GM12878 (cell line): Measurements from ENCODE around the gene SIRT3. TPM values are rescaled to one million over a fixed set of nuclear protein-coding genes. Genes with fewer than 3 reads are reported as not detected.

Source experiments
- ATAC-seq: fragments of 200-7000 bp; cut with Tn5 transposase; 3 replicates; pipeline ENCODE4 v1.9.1; 2020; ENCODE audit warnings: mild to moderate bottlenecking, moderate library complexity
- BruUV-seq: library from RNA; stranded (reverse); fragments of 400-500 nt; replicated peaks from 2 replicates; lab custom pipeline; 2021; lab: Mats Ljungman, UMichigan
- CTCF ChIA-PET: fragments of 300-600 bp; sonication (Branson Sonifier 250); formaldehyde crosslinking; extraction: SDS; loops from one replicate; lab custom pipeline; 2021; ENCODE audit warnings: inconsistent platforms; lab: Yijun Ruan, JAX
- POLR2A ChIA-PET: fragments of 350-600 bp; formaldehyde crosslinking; extraction: SDS; loops from one replicate; lab custom pipeline; 2021; ENCODE audit warnings: inconsistent platforms; lab: Charles Lee
- RAD21 ChIA-PET: fragments of 300-600 bp; sonication (Branson Sonifier 250); formaldehyde crosslinking; loops from one replicate; lab custom pipeline; 2023; ENCODE audit warnings: antibody characterized with exemption; ENCODE audit not compliant: unreplicated experiment; lab: Charles Lee
- SMC1A ChIA-PET: fragments of 300-600 bp; sonication (Branson Sonifier 250); formaldehyde crosslinking; loops from one replicate; lab custom pipeline; 2023; ENCODE audit not compliant: unreplicated experiment, uncharacterized antibody; lab: Charles Lee
- DNase-seq: peaks from one replicate; pipeline ENCODE4 v3.0.0-alpha.2; 2011; ENCODE audit warnings: low read depth, low spot score
- FAIRE-seq: peaks from 3 replicates; lab custom pipeline; 2011; peaks lifted over from hg19 to GRCh38; lab: Jason Lieb, UNC
- H2AFZ ChIP-seq: 2 replicates; pipeline ENCODE4 v1.6.0; 2011; ENCODE audit warnings: low read depth, low read length, control low read depth; ENCODE audit not compliant: control insufficient read depth
- H3K27ac ChIP-seq: 2 replicates; pipeline ENCODE4 v1.5.1; 2011; ENCODE audit warnings: control low read depth; ENCODE audit not compliant: control insufficient read depth, insufficient read depth
- H3K27me3 ChIP-seq, 2 experiments: replicated peaks in 1 of 2; 2 replicates each; pipeline versions ENCODE4 v1.6.0 to v1.6.1; 2011; ENCODE audit warnings: low read length in 1 of 2; ENCODE audit not compliant: control insufficient read depth in 2 of 2, insufficient read depth in 2 of 2
- H3K36me3 ChIP-seq, 2 experiments: 2 replicates each; pipeline ENCODE4 v1.5.1; 2011; ENCODE audit warnings: low read length in 1 of 2; ENCODE audit not compliant: control insufficient read depth in 2 of 2, insufficient read depth in 2 of 2
- H3K4me1 ChIP-seq: 2 replicates; pipeline ENCODE4 v1.6.1; 2011; ENCODE audit warnings: mild to moderate bottlenecking, low read length, moderate library complexity, mixed read lengths; ENCODE audit not compliant: control insufficient read depth, insufficient read depth
- H3K4me2 ChIP-seq: 2 replicates; pipeline ENCODE4 v1.6.0; 2011; ENCODE audit warnings: control low read depth; ENCODE audit not compliant: control insufficient read depth, insufficient read depth
- H3K4me3 ChIP-seq: fragments of 200-600 bp; sonication (generic); 2 replicates; pipeline ENCODE4 v1.5.1; 2016
- H3K79me2 ChIP-seq: 2 replicates; pipeline ENCODE4 v1.6.0; 2011; ENCODE audit warnings: low read length; ENCODE audit not compliant: control insufficient read depth, insufficient read depth
- H3K9ac ChIP-seq: 2 replicates; pipeline ENCODE4 v1.8.0; 2011; ENCODE audit warnings: low read length, control low read depth, mixed read lengths; ENCODE audit not compliant: control insufficient read depth, insufficient read depth
- H3K9me3 ChIP-seq: replicated peaks from 3 replicates; pipeline ENCODE4 v1.5.1; 2011; ENCODE audit warnings: mild to moderate bottlenecking, low read length; ENCODE audit not compliant: control insufficient read depth, insufficient read depth
- H4K20me1 ChIP-seq: 2 replicates; pipeline ENCODE4 v1.6.0; 2011; ENCODE audit not compliant: control insufficient read depth, insufficient read depth
- ATF7 ChIP-seq: fragments of 450-650 bp; IDR thresholded peaks from 2 replicates; pipeline ENCODE4 v1.6.1; 2016; ENCODE audit warnings: low read depth, mild to moderate bottlenecking
- E4F1 ChIP-seq: fragments of 450-650 bp; IDR thresholded peaks from 2 replicates; pipeline ENCODE4 v1.6.1; 2018; ENCODE audit warnings: borderline replicate concordance, mild to moderate bottlenecking; ENCODE audit not compliant: partially characterized antibody
- HDAC6 ChIP-seq: fragments of 200-600 bp; sonication (generic); IDR thresholded peaks from one replicate; pipeline ENCODE4 v1.8.0; 2017; ENCODE audit warnings: antibody characterized with exemption; ENCODE audit not compliant: unreplicated experiment
- HDGF ChIP-seq: fragments of 450-650 bp; IDR thresholded peaks from 2 replicates; pipeline ENCODE4 v1.6.1; 2016; ENCODE audit warnings: antibody characterized with exemption
- IRF4 ChIP-seq: IDR thresholded peaks from 2 replicates; pipeline ENCODE4 v1.6.1; 2011; ENCODE audit warnings: low read depth, low read length
- NBN ChIP-seq: fragments of 450-650 bp; IDR thresholded peaks from 2 replicates; pipeline ENCODE4 v1.6.1; 2016
- POLR2AphosphoS2 ChIP-seq: IDR thresholded peaks from 2 replicates; pipeline ENCODE4 v1.6.1; 2011; ENCODE audit warnings: low read depth, mild to moderate bottlenecking, low read length, improper control_type of control experiment, moderate library complexity
- RCOR1 ChIP-seq: conservative IDR thresholded peaks from 2 replicates; pipeline ENCODE4 v1.6.1; 2012; ENCODE audit warnings: low read depth, low read length, improper control_type of control experiment
- RELB ChIP-seq: fragments of 450-650 bp; IDR thresholded peaks from 2 replicates; pipeline ENCODE4 v1.6.1; 2017; ENCODE audit warnings: low read depth, mild to moderate bottlenecking, moderate library complexity
- SIX5 ChIP-seq: IDR thresholded peaks from 2 replicates; pipeline ENCODE4 v1.6.1; 2011; ENCODE audit warnings: mild to moderate bottlenecking, low read depth, low read length, moderate library complexity; ENCODE audit not compliant: severe bottlenecking
- SKIL ChIP-seq: fragments of 450-650 bp; IDR thresholded peaks from 2 replicates; pipeline ENCODE4 v1.6.1; 2017; ENCODE audit warnings: mild to moderate bottlenecking, low read depth, inconsistent platforms; ENCODE audit not compliant: poor library complexity, severe bottlenecking
- TCF3 ChIP-seq: IDR thresholded peaks from 2 replicates; pipeline ENCODE4 v1.6.1; 2012; ENCODE audit warnings: low read depth, mild to moderate bottlenecking, low read length, borderline replicate concordance; ENCODE audit not compliant: insufficient read depth
- YBX1 ChIP-seq: fragments of 450-650 bp; IDR thresholded peaks from 2 replicates; pipeline ENCODE4 v1.6.1; 2016; ENCODE audit warnings: antibody characterized with exemption
- WGBS: methylation state at CpG from one replicate; pipeline ENCODE4 v1.1.6; 2016; ENCODE audit warnings: low lambda C conversion rate; ENCODE audit not compliant: insufficient replicate concordance, insufficient coverage; ENCODE audit errors: missing lambda C conversion rate; 5-methylcytosine and 5-hydroxymethylcytosine counted together
- in situ Hi-C: fragments of 300-500 bp; cut with MboI; formaldehyde crosslinking; loops from 9 replicates; pipeline ENCODE4 v1.14.3; 2018; ENCODE audit warnings: mixed read lengths
- intact Hi-C: fragments of 100-400 bp; cut with micrococcal nuclease; formaldehyde crosslinking; loops from one replicate; pipeline ENCODE4 v1.14.2; 2022; ENCODE audit not compliant: unreplicated experiment
- polyA plus RNA-seq, 11 experiments: library from polyadenylated mRNA; depleted of rRNA in 4 of 11; unstranded in 6 of 11; stranded (reverse) in 5 of 11; fragments of >200 nt; fragmentation: Nextera tagmentation in 4 of 11; fragmentation: Illumina TruSeq in 1 of 11; extraction: Ambion mirVana in 4 of 11; extraction: Trizol in 1 of 11; gene quantifications; 1 replicate in 1 of 11; 2 replicates in 10 of 11; pipeline versions ENCODE4 v1.2.1 to v1.2.3, GENCODE V29; 2011 to 2016; ENCODE audit warnings: inconsistent platforms in 2 of 11, missing spikeins in 2 of 11, low read depth in 1 of 11
- total RNA-seq, 4 experiments: library from RNA; depleted of rRNA in 3 of 4; stranded (reverse); fragments of >200 nt in 3 of 4; fragmentation: Illumina TruSeq in 1 of 4; extraction: Trizol in 1 of 4; gene quantifications; 2 replicates each; pipeline versions ENCODE4 v1.2.1 to v1.2.3, GENCODE V29; 2013 to 2021

Gene SIRT3
- total and polyA plus RNA-seq, 10 of the 15 experiments (the other 5 are each of a cell fraction or from before 2014, with no cell fraction given): 0.90 to 23.2 (median 12.6) TPM

- Histone ChIP-seq H3K4me2 (peak overlapping the region; percentile 98), H3K27me3 (no peaks in the 10 kb centered on the region), H3K27ac (peak overlapping the region; percentile 71), H3K79me2 (peaks cover 38% of the 10 kb centered on the region), H3K9me3 (no peaks in the 10 kb centered on the region), H2AFZ (peak overlapping the region; percentile 90), H3K9ac (peak overlapping the region; percentile 86), H3K4me3 (peak overlapping the region; percentile 80), H3K36me3 (0 out of 4 replicates have a peak, but pooled peaks cover 0 to 10% of the 10 kb centered on the region in 2 experiments), H3K4me1 (no peaks in the 10 kb centered on the region), H4K20me1 (no peaks in the 10 kb centered on the region)
- POLR2A ChIA-PET: interaction anchor here (1.1 to 2.6 kb wide), 3 partner anchors 16 to 117 kb away, joined by 3 to 12 read pairs (median 4); partner anchors contain the start of genes BET1L and RIC8A
- in situ Hi-C loops: no loop called here
- CTCF ChIA-PET: interaction anchor here (0.8 to 1.4 kb wide), 4 partner anchors 15 to 73 kb away, joined by 3 to 4 read pairs (median 4); partner anchors contain the start of gene BET1L
- no TSS peak for BruUV-seq
- WGBS: 1% methylated on average over 13 of the region's 13 CpGs
- FAIRE-seq: peak; percentile 61
- no peak for DNase-seq
- intact Hi-C loops: no loop called here
- peak; percentile 32 for ATAC-seq
- SMC1A ChIA-PET: interaction anchor here (0.6 to 1.3 kb wide), 4 partner anchors 15 to 278 kb away, joined by 3 to 4 read pairs (median 3); no protein-coding TSS in a partner anchor
- RAD21 ChIA-PET: interaction anchor here (1.3 to 1.9 kb wide), 2 partner anchors 28 to 69 kb away, joined by 3 to 6 read pairs; partner anchors contain the start of genes BET1L and RIC8A
- TF ChIP-seq YBX1 (no peak), SKIL (no peak), E4F1 (no peak), HDGF (0 out of 2 replicates have a peak, but pooled peaks have one; percentile 63), ATF7 (peak; percentile 46; the same call in 1 of the 2 replicates), SIX5 (no peak), IRF4 (no peak), RELB (peak; percentile 34; the same call in 1 of the 2 replicates), TCF3 (no peak), HDAC6 (peak; percentile 60), RCOR1 (no peak), NBN (peak; percentile 13; the same call in 1 of the 2 replicates), POLR2AphosphoS2 (no peak)
These were observed 539 bp downstream of the SIRT3 start for GRCh38 chr11:235609-235996.
